Parathyroid adenoma (tissue), 2 donors: ENCODE data around the gene MYO1A.
"Not testable (repeated sequence)": the region's sequence is repeated elsewhere in the genome, so short reads cannot be mapped to it uniquely, and the experiment has no call there.

Experiments
- H2AFZ ChIP-seq: fragments of 300-600 bp; sonication (generic); one replicate; pipeline ENCODE4 v1.7.0; 2017; ENCODE audit warnings: antibody characterized with exemption, mild to moderate bottlenecking
- H3K27ac ChIP-seq: fragments of 300-600 bp; sonication (generic); one replicate; pipeline ENCODE4 v1.7.0; 2017
- H3K27me3 ChIP-seq: fragments of 300-600 bp; sonication (generic); one replicate; pipeline ENCODE4 v1.7.0; 2017; ENCODE audit warnings: low read length; ENCODE audit not compliant: control insufficient read depth, insufficient read depth
- H3K36me3 ChIP-seq: fragments of 300-600 bp; sonication (generic); one replicate; pipeline ENCODE4 v1.7.0; 2017; ENCODE audit warnings: low read length; ENCODE audit not compliant: control insufficient read depth, insufficient read depth
- H3K4me1 ChIP-seq: fragments of 300-600 bp; sonication (generic); one replicate; pipeline ENCODE4 v1.7.0; 2017; ENCODE audit warnings: control low read depth
- H3K4me2 ChIP-seq: fragments of 300-600 bp; sonication (generic); one replicate; pipeline ENCODE4 v1.7.0; 2017; ENCODE audit warnings: low read length
- H3K4me3 ChIP-seq: fragments of 300-600 bp; sonication (generic); one replicate; pipeline ENCODE4 v1.7.0; 2017; ENCODE audit warnings: low read depth, low read length
- H3K79me2 ChIP-seq: fragments of 300-600 bp; sonication (generic); one replicate; pipeline ENCODE4 v1.7.0; 2017; ENCODE audit warnings: control low read depth
- H3K9ac ChIP-seq: fragments of 300-600 bp; sonication (generic); one replicate; pipeline ENCODE4 v1.7.0; 2017; ENCODE audit warnings: mild to moderate bottlenecking
- H3K9me3 ChIP-seq: fragments of 300-600 bp; sonication (generic); one replicate; pipeline ENCODE4 v1.7.0; 2017; ENCODE audit warnings: low read length; ENCODE audit not compliant: control insufficient read depth
- TF ChIP-seq, protein P1 (sequence below): fragments of 300-600 bp; sonication (generic); IDR thresholded peaks from one replicate; pipeline ENCODE4 v1.7.0; 2017; ENCODE audit warnings: antibody characterized with exemption, mild to moderate bottlenecking
- donor health status: primary hyperparathyroidism.

Gene MYO1A

GRCh38 chr12:57029457-57029856, 20.5 kb downstream of the MYO1A start:
- Histone ChIP-seq H3K27ac (no peak overlapping the region), H3K9me3 (no peaks in the 10 kb centered on the region), H3K4me1 (no peaks in the 10 kb centered on the region), H3K36me3 (no peaks in the 10 kb centered on the region), H2AFZ (no peak overlapping the region), H3K27me3 (no peaks in the 10 kb centered on the region), H3K4me3 (no peak overlapping the region), H3K9ac (no peak overlapping the region), H3K4me2 (no peak overlapping the region), H3K79me2 (no peaks in the 10 kb centered on the region)
- TF ChIP-seq, protein P1, sequence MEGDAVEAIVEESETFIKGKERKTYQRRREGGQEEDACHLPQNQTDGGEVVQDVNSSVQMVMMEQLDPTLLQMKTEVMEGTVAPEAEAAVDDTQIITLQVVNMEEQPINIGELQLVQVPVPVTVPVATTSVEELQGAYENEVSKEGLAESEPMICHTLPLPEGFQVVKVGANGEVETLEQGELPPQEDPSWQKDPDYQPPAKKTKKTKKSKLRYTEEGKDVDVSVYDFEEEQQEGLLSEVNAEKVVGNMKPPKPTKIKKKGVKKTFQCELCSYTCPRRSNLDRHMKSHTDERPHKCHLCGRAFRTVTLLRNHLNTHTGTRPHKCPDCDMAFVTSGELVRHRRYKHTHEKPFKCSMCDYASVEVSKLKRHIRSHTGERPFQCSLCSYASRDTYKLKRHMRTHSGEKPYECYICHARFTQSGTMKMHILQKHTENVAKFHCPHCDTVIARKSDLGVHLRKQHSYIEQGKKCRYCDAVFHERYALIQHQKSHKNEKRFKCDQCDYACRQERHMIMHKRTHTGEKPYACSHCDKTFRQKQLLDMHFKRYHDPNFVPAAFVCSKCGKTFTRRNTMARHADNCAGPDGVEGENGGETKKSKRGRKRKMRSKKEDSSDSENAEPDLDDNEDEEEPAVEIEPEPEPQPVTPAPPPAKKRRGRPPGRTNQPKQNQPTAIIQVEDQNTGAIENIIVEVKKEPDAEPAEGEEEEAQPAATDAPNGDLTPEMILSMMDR: no peak

DNA sequence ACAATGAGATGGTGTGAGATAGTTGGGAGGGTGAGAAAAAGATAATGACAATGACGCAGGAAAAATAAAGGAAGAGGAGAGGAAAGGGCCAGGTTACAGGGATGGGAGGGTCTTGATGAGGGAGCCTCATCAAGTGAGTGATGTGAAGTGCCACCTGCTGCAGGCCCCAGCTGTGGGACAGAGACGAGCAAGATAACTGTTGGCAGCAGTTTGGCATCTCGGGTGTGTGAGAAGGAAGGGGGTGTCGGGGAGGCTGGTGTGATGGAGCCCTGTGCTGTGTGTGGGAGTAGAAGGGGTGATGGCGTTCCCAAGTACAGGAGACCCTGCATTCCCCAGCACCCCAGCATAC, 22.1 kb downstream of the MYO1A start:
- Histone ChIP-seq H3K27ac (no peak overlapping the region), H2AFZ (no peak overlapping the region), H3K9me3 (no peaks in the 10 kb centered on the region), H3K36me3 (no peaks in the 10 kb centered on the region), H3K79me2 (no peaks in the 10 kb centered on the region), H3K4me3 (no peak overlapping the region), H3K4me2 (no peak overlapping the region), H3K4me1 (no peaks in the 10 kb centered on the region), H3K9ac (no peak overlapping the region), H3K27me3 (no peaks in the 10 kb centered on the region)
- TF ChIP-seq, protein P1: no peak

DNA sequence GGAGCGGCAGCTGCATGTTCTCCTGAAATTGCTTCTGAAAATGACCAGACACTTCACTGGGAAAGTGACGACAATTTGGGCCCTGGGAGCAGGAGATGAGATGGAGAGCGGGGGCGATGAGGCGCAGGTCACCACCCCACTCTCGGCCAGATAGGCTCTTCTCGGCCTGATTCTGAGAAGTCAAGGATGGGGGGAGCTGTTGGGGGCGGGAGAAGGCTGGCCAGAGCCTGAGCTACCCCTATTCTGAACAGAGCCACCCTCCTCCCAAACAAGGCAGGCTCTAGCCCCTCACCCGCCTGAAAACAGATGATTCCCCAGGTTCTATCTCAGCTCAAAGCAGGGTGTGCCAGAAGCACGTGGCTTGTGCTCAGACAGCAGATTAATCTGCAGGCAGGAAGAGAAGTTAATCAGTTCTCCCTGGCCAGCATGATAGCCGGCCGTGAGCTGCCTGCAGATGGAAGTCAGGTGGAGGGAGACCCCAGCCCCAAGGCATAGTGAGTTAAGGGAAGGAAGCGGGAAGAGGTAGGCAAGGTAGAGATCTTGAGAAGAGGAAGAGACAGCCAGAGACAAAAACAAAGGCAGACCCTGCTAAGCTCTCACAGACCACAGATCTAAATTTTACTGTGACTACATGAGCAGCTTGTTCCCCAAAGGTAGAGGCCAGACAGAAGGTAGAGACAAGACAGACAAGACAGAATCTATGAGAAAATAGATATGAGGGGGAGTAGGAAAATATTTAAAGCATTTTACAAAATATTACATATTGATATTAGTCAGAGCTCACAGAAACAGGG, 22.7 kb downstream of the MYO1A start:
- Histone ChIP-seq H3K36me3 (no peaks in the 10 kb centered on the region), H2AFZ (no peak overlapping the region), H3K79me2 (no peaks in the 10 kb centered on the region), H3K9ac (no peak overlapping the region), H3K9me3 (no peaks in the 10 kb centered on the region), H3K27ac (no peak overlapping the region), H3K4me1 (no peaks in the 10 kb centered on the region), H3K27me3 (no peaks in the 10 kb centered on the region), H3K4me3 (no peak overlapping the region), H3K4me2 (no peak overlapping the region)
- TF ChIP-seq, protein P1: no peak

GRCh38 chr12:57025196-57025595, 24.7 kb downstream of the MYO1A start:
- no peak overlapping the region for H2AFZ ChIP-seq
- H3K4me3 ChIP-seq: no peak overlapping the region
- H3K79me2 ChIP-seq: no peaks in the 10 kb centered on the region
- TF ChIP-seq, protein P1: no peak
- no peak overlapping the region for H3K4me2 ChIP-seq
- no peaks in the 10 kb centered on the region for H3K4me1 ChIP-seq
- no peaks in the 10 kb centered on the region for H3K27me3 ChIP-seq
- H3K36me3 ChIP-seq: no peaks in the 10 kb centered on the region
- H3K9ac ChIP-seq: no peak overlapping the region
- H3K27ac ChIP-seq: no peak overlapping the region
- no peaks in the 10 kb centered on the region for H3K9me3 ChIP-seq

DNA sequence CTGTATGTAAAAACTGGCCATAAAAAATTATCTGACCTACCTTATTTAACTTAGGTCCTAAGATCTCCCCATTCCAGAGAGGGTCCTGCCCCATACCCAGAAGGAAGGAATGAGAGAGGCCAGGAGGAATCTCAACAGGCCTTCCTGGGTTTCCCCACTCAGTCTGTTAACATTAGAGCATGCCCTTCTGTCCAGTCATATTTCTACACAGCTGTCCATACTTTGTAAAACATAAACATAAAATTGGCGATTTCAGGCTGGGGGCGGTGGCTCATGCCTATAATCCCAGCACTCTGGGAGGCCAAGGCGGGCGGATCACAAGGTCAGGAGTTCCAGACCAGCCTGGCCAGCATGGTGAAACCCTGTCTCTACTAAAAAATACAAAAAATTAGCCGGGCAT, 27.6 kb downstream of the MYO1A start:
- not testable (repeated sequence) for H3K9ac ChIP-seq, H3K4me1 ChIP-seq, H3K4me2 ChIP-seq, H3K79me2 ChIP-seq, H3K4me3 ChIP-seq, H3K27ac ChIP-seq, H3K9me3 ChIP-seq, H3K36me3 ChIP-seq, H3K27me3 ChIP-seq, H2AFZ ChIP-seq
